Liver (tissue), 9 donors: Measurements from ENCODE around the gene PRKD1. TPM values are rescaled to one million over a fixed set of nuclear protein-coding genes. Genes with fewer than 3 reads are reported as not detected.

Experiments
- DNase-seq: peaks from one replicate; pipeline ENCODE4 v3.0.0-alpha.2; 2017; ENCODE audit warnings: low spot score
- H3K27ac ChIP-seq, 2 donors: one replicate each; pipeline ENCODE4 v1.7.0; 2013; ENCODE audit warnings: inconsistent platforms in 2 of 2, low read length in 2 of 2, control low read depth in 1 of 2, low read depth in 1 of 2, mild to moderate bottlenecking in 1 of 2
- H3K27me3 ChIP-seq, 4 donors: one replicate each; pipeline versions ENCODE4 v1.6.1 to v1.7.0; 2013; ENCODE audit warnings: low read length in 3 of 4, inconsistent platforms in 1 of 4, mild to moderate bottlenecking in 1 of 4, moderate library complexity in 1 of 4; ENCODE audit not compliant: control insufficient read depth in 4 of 4, insufficient read depth in 4 of 4
- H3K36me3 ChIP-seq, 4 donors: one replicate each; pipeline versions ENCODE4 v1.6.1 to v1.7.0; 2013; ENCODE audit warnings: low read length in 3 of 4, mild to moderate bottlenecking in 3 of 4, low read depth in 1 of 4, moderate library complexity in 1 of 4; ENCODE audit not compliant: control insufficient read depth in 4 of 4, insufficient read depth in 3 of 4
- H3K4me1 ChIP-seq, 4 donors: one replicate each; pipeline versions ENCODE4 v1.6.1 to v1.7.0; 2013; ENCODE audit warnings: low read length in 3 of 4, mild to moderate bottlenecking in 3 of 4, moderate library complexity in 1 of 4; ENCODE audit not compliant: control insufficient read depth in 4 of 4, insufficient read depth in 4 of 4
- H3K4me3 ChIP-seq, 3 donors: one replicate each; pipeline versions ENCODE4 v1.6.1 to v1.7.0; 2013; ENCODE audit warnings: low read length in 3 of 3, control low read depth in 1 of 3, low read depth in 1 of 3, mild to moderate bottlenecking in 1 of 3
- H3K9ac ChIP-seq, 2 donors: one replicate each; pipeline ENCODE4 v1.7.0; 2013; ENCODE audit warnings: low read length in 2 of 2, mild to moderate bottlenecking in 2 of 2, moderate library complexity in 2 of 2, control low read depth in 1 of 2, low read depth in 1 of 2
- H3K9me3 ChIP-seq, 4 donors: one replicate each; pipeline versions ENCODE4 v1.6.1 to v1.7.0; 2013; ENCODE audit warnings: low read length in 3 of 4; ENCODE audit not compliant: control insufficient read depth in 4 of 4
- EGR1 ChIP-seq, 2 donors: IDR thresholded peaks; 2 replicates each; pipeline ENCODE4 v1.6.1; 2016 to 2018; ENCODE audit warnings: antibody characterized with exemption in 2 of 2, low read depth in 2 of 2
- FOXA1 ChIP-seq: IDR thresholded peaks from 2 replicates; pipeline ENCODE4 v1.6.1; 2016; ENCODE audit warnings: antibody characterized with exemption
- FOXA2 ChIP-seq: IDR thresholded peaks from 2 replicates; pipeline ENCODE4 v1.6.1; 2016; ENCODE audit warnings: antibody characterized with exemption
- GABPA ChIP-seq, 2 donors: IDR thresholded peaks in 1 of 2; conservative IDR thresholded peaks in 1 of 2; 2 replicates each; pipeline ENCODE4 v1.6.1; 2016; ENCODE audit warnings: antibody characterized with exemption in 2 of 2, mild to moderate bottlenecking in 1 of 2, moderate library complexity in 1 of 2
- HNF4A ChIP-seq, 2 donors: conservative IDR thresholded peaks; 2 replicates each; pipeline ENCODE4 v1.6.1; 2016; ENCODE audit warnings: antibody characterized with exemption in 2 of 2, mild to moderate bottlenecking in 2 of 2
- HNF4G ChIP-seq: IDR thresholded peaks from 2 replicates; pipeline ENCODE4 v1.6.1; 2016; ENCODE audit warnings: antibody characterized with exemption
- JUND ChIP-seq, 2 donors: IDR thresholded peaks; 2 replicates each; pipeline ENCODE4 v1.6.1; 2016; ENCODE audit warnings: antibody characterized with exemption in 2 of 2
- NR2F2 ChIP-seq: IDR thresholded peaks from 2 replicates; pipeline ENCODE4 v1.6.1; 2016; ENCODE audit warnings: antibody characterized with exemption
- RAD21 ChIP-seq, 2 donors: IDR thresholded peaks; 2 replicates each; pipeline ENCODE4 v1.6.1; 2016; ENCODE audit warnings: antibody characterized with exemption in 2 of 2, mild to moderate bottlenecking in 2 of 2
- RXRA ChIP-seq, 2 donors: IDR thresholded peaks; 2 replicates each; pipeline ENCODE4 v1.6.1; 2017 to 2018; ENCODE audit warnings: antibody characterized with exemption in 2 of 2, mild to moderate bottlenecking in 1 of 2
- SP1 ChIP-seq: IDR thresholded peaks from 2 replicates; pipeline ENCODE4 v1.6.1; 2018; ENCODE audit warnings: antibody characterized with exemption, mild to moderate bottlenecking
- TAF1 ChIP-seq: conservative IDR thresholded peaks from 2 replicates; pipeline ENCODE4 v1.6.1; 2016; ENCODE audit warnings: antibody characterized with exemption, mild to moderate bottlenecking
- YY1 ChIP-seq: IDR thresholded peaks from 2 replicates; pipeline ENCODE4 v1.6.1; 2016; ENCODE audit warnings: antibody characterized with exemption, mild to moderate bottlenecking
- whole genome bisulfite sequencing: extraction: QIAGEN DNeasy Blood & Tissue Kit; methylation state at CpG from one replicate; pipeline ENCODE4 v1.1.7; 2013; 5-methylcytosine and 5-hydroxymethylcytosine counted together
- polyA plus RNA-seq, 2 donors: library from polyadenylated mRNA; stranded (reverse) in 1 of 2; unstranded in 1 of 2; fragments of 200-250 nt in 1 of 2; fragments of >200 nt in 1 of 2; fragmentation: Nextera tagmentation in 1 of 2; extraction: Ambion mirVana in 1 of 2; gene quantifications; one replicate each; pipeline versions ENCODE4 v1.2.1 to v1.2.3, GENCODE V29; 2013 to 2015
- total RNA-seq, 2 donors: library from RNA; depleted of rRNA; stranded (reverse); fragments of >200 nt; gene quantifications; one replicate each; pipeline ENCODE4 v1.2.3, GENCODE V29; 2014
- TF ChIP-seq, protein P1 (sequence below): IDR thresholded peaks from 2 replicates; pipeline ENCODE4 v1.6.1; 2016; ENCODE audit warnings: antibody characterized with exemption
- TF ChIP-seq, protein P2 (sequence below): fragments of 150-350 bp; IDR thresholded peaks from 2 replicates; pipeline ENCODE4 v1.5.1; 2017; ENCODE audit warnings: improper control_type of control experiment, low read depth, low read length; ENCODE audit not compliant: missing input control
- TF ChIP-seq, protein P3 (sequence below): IDR thresholded peaks from 2 replicates; pipeline ENCODE4 v1.6.1; 2016; ENCODE audit warnings: antibody characterized with exemption, mild to moderate bottlenecking
- TF ChIP-seq, protein P4 (sequence below): IDR thresholded peaks from 2 replicates; pipeline ENCODE4 v1.6.1; 2016; ENCODE audit warnings: antibody characterized with exemption
- TF ChIP-seq, protein P5 (sequence below): IDR thresholded peaks from 2 replicates; pipeline ENCODE4 v1.6.1; 2016; ENCODE audit warnings: antibody characterized with exemption
- donor health status: healthy.
- donor health status: healthy.
- donor health status: healthy.
- donor health status: healthy.
- donor health status: healthy.

The PRKD1 gene
- total and polyA plus RNA-seq, 4 donors, result 0.85 to 5.0 (median 0.99) TPM

DNA sequence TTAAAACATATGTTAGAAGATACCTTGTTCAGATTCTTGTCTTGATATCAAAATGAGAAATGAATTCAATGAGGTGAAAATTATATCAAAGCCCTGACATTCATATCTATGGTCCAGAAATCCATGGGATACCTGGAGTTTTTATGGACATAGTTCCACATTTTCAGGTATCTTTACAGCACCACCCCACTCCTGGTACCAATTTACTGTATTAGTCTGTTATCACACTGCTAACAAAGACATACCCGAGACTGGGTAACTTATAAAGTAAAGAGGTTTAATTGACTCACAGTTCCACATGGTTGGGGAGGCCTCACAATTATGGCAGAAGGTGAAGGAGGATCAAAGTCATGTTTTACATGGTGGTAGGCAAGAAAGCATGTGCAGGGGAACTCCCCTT is 361.5 kb downstream of the PRKD1 start:
- TF ChIP-seq, protein P1, sequence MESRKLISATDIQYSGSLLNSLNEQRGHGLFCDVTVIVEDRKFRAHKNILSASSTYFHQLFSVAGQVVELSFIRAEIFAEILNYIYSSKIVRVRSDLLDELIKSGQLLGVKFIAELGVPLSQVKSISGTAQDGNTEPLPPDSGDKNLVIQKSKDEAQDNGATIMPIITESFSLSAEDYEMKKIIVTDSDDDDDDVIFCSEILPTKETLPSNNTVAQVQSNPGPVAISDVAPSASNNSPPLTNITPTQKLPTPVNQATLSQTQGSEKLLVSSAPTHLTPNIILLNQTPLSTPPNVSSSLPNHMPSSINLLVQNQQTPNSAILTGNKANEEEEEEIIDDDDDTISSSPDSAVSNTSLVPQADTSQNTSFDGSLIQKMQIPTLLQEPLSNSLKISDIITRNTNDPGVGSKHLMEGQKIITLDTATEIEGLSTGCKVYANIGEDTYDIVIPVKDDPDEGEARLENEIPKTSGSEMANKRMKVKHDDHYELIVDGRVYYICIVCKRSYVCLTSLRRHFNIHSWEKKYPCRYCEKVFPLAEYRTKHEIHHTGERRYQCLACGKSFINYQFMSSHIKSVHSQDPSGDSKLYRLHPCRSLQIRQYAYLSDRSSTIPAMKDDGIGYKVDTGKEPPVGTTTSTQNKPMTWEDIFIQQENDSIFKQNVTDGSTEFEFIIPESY, result no peak
- DNase-seq, result no peak
- Histone ChIP-seq H3K27ac (no peak overlapping the region), H3K4me3 (no peak overlapping the region), H3K36me3 (no peaks in the 10 kb centered on the region), H3K27me3 (no peaks in the 10 kb centered on the region), H3K9me3 (peaks cover 0 to 6% (median under 1%) of the 10 kb centered on the region in 4 donors), H3K4me1 (no peaks in the 10 kb centered on the region), H3K9ac (no peak overlapping the region)
- 54% methylated on average over 1 of the region's 1 CpG for WGBS

DNA sequence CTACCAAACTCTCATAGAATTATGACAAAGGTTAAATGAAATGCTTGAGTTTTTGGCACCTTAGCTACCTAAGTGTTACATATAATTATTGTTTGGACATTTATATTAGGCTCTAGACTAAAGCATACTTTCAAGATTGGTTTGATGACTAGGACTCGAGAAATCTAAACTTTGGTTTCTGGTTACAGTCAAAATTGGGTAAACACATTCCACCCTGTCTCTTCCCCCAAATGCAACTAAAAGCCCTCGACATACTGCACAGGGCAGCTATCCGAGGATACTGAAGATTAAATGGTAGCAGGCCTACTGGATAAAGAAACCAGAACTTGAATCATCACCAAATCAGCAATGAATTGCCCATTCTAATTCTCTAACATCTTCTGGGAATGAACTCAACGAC is 369.1 kb downstream of the PRKD1 start:
- H3K9ac ChIP-seq, result no peak overlapping the region
- no peak overlapping the region for H3K27ac ChIP-seq
- no peaks in the 10 kb centered on the region for H3K36me3 ChIP-seq
- no peak overlapping the region for H3K4me3 ChIP-seq
- no peak for DNase-seq
- no peaks in the 10 kb centered on the region for H3K4me1 ChIP-seq
- H3K27me3 ChIP-seq, result no peaks in the 10 kb centered on the region
- no peaks in the 10 kb centered on the region for H3K9me3 ChIP-seq
- TF ChIP-seq, protein P2, sequence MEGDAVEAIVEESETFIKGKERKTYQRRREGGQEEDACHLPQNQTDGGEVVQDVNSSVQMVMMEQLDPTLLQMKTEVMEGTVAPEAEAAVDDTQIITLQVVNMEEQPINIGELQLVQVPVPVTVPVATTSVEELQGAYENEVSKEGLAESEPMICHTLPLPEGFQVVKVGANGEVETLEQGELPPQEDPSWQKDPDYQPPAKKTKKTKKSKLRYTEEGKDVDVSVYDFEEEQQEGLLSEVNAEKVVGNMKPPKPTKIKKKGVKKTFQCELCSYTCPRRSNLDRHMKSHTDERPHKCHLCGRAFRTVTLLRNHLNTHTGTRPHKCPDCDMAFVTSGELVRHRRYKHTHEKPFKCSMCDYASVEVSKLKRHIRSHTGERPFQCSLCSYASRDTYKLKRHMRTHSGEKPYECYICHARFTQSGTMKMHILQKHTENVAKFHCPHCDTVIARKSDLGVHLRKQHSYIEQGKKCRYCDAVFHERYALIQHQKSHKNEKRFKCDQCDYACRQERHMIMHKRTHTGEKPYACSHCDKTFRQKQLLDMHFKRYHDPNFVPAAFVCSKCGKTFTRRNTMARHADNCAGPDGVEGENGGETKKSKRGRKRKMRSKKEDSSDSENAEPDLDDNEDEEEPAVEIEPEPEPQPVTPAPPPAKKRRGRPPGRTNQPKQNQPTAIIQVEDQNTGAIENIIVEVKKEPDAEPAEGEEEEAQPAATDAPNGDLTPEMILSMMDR, result no peak
- TF ChIP-seq, protein P3, sequence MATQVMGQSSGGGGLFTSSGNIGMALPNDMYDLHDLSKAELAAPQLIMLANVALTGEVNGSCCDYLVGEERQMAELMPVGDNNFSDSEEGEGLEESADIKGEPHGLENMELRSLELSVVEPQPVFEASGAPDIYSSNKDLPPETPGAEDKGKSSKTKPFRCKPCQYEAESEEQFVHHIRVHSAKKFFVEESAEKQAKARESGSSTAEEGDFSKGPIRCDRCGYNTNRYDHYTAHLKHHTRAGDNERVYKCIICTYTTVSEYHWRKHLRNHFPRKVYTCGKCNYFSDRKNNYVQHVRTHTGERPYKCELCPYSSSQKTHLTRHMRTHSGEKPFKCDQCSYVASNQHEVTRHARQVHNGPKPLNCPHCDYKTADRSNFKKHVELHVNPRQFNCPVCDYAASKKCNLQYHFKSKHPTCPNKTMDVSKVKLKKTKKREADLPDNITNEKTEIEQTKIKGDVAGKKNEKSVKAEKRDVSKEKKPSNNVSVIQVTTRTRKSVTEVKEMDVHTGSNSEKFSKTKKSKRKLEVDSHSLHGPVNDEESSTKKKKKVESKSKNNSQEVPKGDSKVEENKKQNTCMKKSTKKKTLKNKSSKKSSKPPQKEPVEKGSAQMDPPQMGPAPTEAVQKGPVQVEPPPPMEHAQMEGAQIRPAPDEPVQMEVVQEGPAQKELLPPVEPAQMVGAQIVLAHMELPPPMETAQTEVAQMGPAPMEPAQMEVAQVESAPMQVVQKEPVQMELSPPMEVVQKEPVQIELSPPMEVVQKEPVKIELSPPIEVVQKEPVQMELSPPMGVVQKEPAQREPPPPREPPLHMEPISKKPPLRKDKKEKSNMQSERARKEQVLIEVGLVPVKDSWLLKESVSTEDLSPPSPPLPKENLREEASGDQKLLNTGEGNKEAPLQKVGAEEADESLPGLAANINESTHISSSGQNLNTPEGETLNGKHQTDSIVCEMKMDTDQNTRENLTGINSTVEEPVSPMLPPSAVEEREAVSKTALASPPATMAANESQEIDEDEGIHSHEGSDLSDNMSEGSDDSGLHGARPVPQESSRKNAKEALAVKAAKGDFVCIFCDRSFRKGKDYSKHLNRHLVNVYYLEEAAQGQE, result no peak
- TF ChIP-seq SP1, result no peak
- no peak for TF ChIP-seq RAD21 (IDR thresholded peaks at IDR 0.05)
- TF ChIP-seq GABPA (IDR thresholded peaks at IDR 0.05 in 1 of 2, conservative IDR thresholded peaks at IDR 0.05 in 1 of 2), result no peak
- TF ChIP-seq, protein P1, result no peak
- TF ChIP-seq, protein P4, sequence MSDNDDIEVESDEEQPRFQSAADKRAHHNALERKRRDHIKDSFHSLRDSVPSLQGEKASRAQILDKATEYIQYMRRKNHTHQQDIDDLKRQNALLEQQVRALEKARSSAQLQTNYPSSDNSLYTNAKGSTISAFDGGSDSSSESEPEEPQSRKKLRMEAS, result no peak
- TF ChIP-seq TAF1, result no peak
- TF ChIP-seq, protein P5, sequence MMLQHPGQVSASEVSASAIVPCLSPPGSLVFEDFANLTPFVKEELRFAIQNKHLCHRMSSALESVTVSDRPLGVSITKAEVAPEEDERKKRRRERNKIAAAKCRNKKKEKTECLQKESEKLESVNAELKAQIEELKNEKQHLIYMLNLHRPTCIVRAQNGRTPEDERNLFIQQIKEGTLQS, result no peak
- no peak for TF ChIP-seq EGR1 (IDR thresholded peaks at IDR 0.05; ENCODE audit: low read depth in 2 of 2)
- TF ChIP-seq JUND (IDR thresholded peaks at IDR 0.05), result no peak
- no peak for TF ChIP-seq RXRA (IDR thresholded peaks at IDR 0.05)
- TF ChIP-seq YY1, result no peak
- TF ChIP-seq HNF4G, result no peak
- TF ChIP-seq NR2F2, result no peak
- no peak for TF ChIP-seq FOXA1
- TF ChIP-seq HNF4A (conservative IDR thresholded peaks at IDR 0.05), result no peak
- no peak for TF ChIP-seq FOXA2
- WGBS, result 88% methylated on average over 4 of the region's 4 CpGs
